Endothelial cell of umbilical vein (primary cell): ENCODE results near the gene RAB3C. TPM values are rescaled to one million over a fixed set of nuclear protein-coding genes. Genes with fewer than 3 reads are reported as not detected.

Experiments used
- polyA plus RNA-seq, 4 experiments: library from polyadenylated mRNA; depleted of rRNA in 3 of 4; stranded (reverse) in 3 of 4; unstranded in 1 of 4; fragments of >200 nt; gene quantifications; 2 replicates each; pipeline versions ENCODE4 v1.2.1 to v1.2.3, GENCODE V29; 2011 to 2012; ENCODE audit warnings: missing spikeins in 1 of 4
- total RNA-seq: library from RNA; stranded (reverse); gene quantifications from 2 replicates; pipeline ENCODE4 v1.2.3, GENCODE V29; 2021

The RAB3C gene
- total and polyA plus RNA-seq, 2 donors (not counting 3 experiments of a cell fraction or from before 2014, with no cell fraction given) = 0.04 to 0.66 TPM

Other genes starting within 250 kb of the RAB3C start
- 186 and 250 TPM in 2 replicates for gene PLK2, start 123.0 kb upstream of the RAB3C start, total RNA-seq
- 187 and 199 TPM in 2 replicates for gene PLK2, start 123.0 kb upstream of the RAB3C start, polyA plus RNA-seq
- not detected in 2 replicates for gene GAPT, start 91.6 kb upstream of the RAB3C start, total RNA-seq
- gene GAPT, start 91.6 kb upstream of the RAB3C start, polyA plus RNA-seq = not detected in 2 replicates